SK-N-SH (cell line): ENCODE results near the gene VPS8. TPM values are rescaled to one million over a fixed set of nuclear protein-coding genes. Genes with fewer than 3 reads are reported as not detected.

Experiments
- CTCF ChIA-PET: fragments of 300-600, 350-600 bp; formaldehyde crosslinking; extraction: SDS; loops from one replicate; lab custom pipeline; 2021; lab: Yijun Ruan, JAX
- POLR2A ChIA-PET: fragments of 350-600 bp; sonication (Branson Sonifier 250); formaldehyde crosslinking; extraction: SDS; loops from one replicate; lab custom pipeline; 2020; ENCODE audit warnings: antibody characterized with exemption, inconsistent platforms; lab: Yijun Ruan, JAX
- DNase-seq: peaks from one replicate; pipeline ENCODE4 v3.0.0; 2012
- H2AFZ ChIP-seq: fragments of 200-600 bp; sonication (generic); 2 replicates; pipeline ENCODE4 v1.8.1; 2016; ENCODE audit warnings: antibody characterized with exemption, mild to moderate bottlenecking, low read depth
- H3F3A ChIP-seq: fragments of 200-600 bp; sonication (generic); replicated peaks from 2 replicates; pipeline ENCODE3; 2016; ENCODE audit warnings: antibody characterized with exemption, mild to moderate bottlenecking; ENCODE audit not compliant: insufficient read depth
- H3K27ac ChIP-seq, 2 experiments: fragments of 200-500 bp in 1 of 2; fragments of 200-600 bp in 1 of 2; sonication (Bioruptor generic) in 1 of 2; sonication (generic), shearing (Covaris generic) in 1 of 2; 2 replicates each; pipeline versions ENCODE4 v1.5.1 to v1.6.1; 2014 to 2016; ENCODE audit warnings: low read depth in 2 of 2, inconsistent platforms in 1 of 2, low read length in 1 of 2, mild to moderate bottlenecking in 1 of 2, mixed read lengths in 1 of 2
- H3K27me3 ChIP-seq: fragments of 200-600 bp; sonication (generic), shearing (Covaris generic); 2 replicates; pipeline ENCODE4 v1.6.1; 2016; ENCODE audit warnings: mixed run types; ENCODE audit not compliant: insufficient read depth
- H3K36me3 ChIP-seq, 2 experiments: fragments of 200-500 bp in 1 of 2; fragments of 200-600 bp in 1 of 2; sonication (Bioruptor generic) in 1 of 2; sonication (generic) in 1 of 2; replicated peaks in 1 of 2; 2 replicates each; pipeline versions ENCODE3 to v1.5.1; 2014 to 2016; ENCODE audit warnings: low read length in 1 of 2, mild to moderate bottlenecking in 1 of 2; ENCODE audit not compliant: insufficient read depth in 2 of 2, control insufficient read depth in 1 of 2
- H3K4me1 ChIP-seq, 2 experiments: fragments of 200-500 bp in 1 of 2; fragments of 200-600 bp in 1 of 2; sonication (Bioruptor generic) in 1 of 2; sonication (generic), shearing (Covaris generic) in 1 of 2; 2 replicates each; pipeline versions ENCODE4 v1.5.1 to v1.6.1; 2014 to 2016; ENCODE audit warnings: low read depth in 1 of 2, low read length in 1 of 2, mixed run types in 1 of 2; ENCODE audit not compliant: insufficient read depth in 2 of 2, control insufficient read depth in 1 of 2
- H3K4me2 ChIP-seq: fragments of 200-600 bp; sonication (generic), shearing (Covaris generic); 2 replicates; pipeline ENCODE4 v1.6.1; 2017; ENCODE audit warnings: mixed run types
- H3K4me3 ChIP-seq, 2 experiments: fragments of 200-500 bp in 1 of 2; fragments of 200-600 bp in 1 of 2; sonication (Bioruptor generic) in 1 of 2; sonication (generic), shearing (Covaris generic) in 1 of 2; 2 replicates each; pipeline versions ENCODE4 v1.5.1 to v1.8.1; 2014 to 2016; ENCODE audit warnings: low read depth in 2 of 2, inconsistent platforms in 1 of 2, low read length in 1 of 2, mild to moderate bottlenecking in 1 of 2, mixed read lengths in 1 of 2, moderate library complexity in 1 of 2
- H3K79me2 ChIP-seq: fragments of 200-600 bp; sonication (generic); 2 replicates; pipeline ENCODE4 v1.8.1; 2017; ENCODE audit warnings: mild to moderate bottlenecking; ENCODE audit not compliant: insufficient read depth
- H3K9ac ChIP-seq: fragments of 200-600 bp; sonication (generic); 2 replicates; pipeline ENCODE4 v1.6.1; 2017; ENCODE audit warnings: mixed run types
- H3K9me2 ChIP-seq: fragments of 200-600 bp; sonication (generic); 2 replicates; pipeline ENCODE4 v1.6.1; 2017; ENCODE audit warnings: mixed run types
- H3K9me3 ChIP-seq: fragments of 200-600 bp; sonication (generic); 2 replicates; pipeline ENCODE4 v1.6.1; 2017; ENCODE audit warnings: mixed run types, mild to moderate bottlenecking, moderate library complexity
- H4K20me1 ChIP-seq: fragments of 200-600 bp; sonication (generic); 2 replicates; pipeline ENCODE4 v1.6.1; 2017; ENCODE audit warnings: mild to moderate bottlenecking, mixed run types; ENCODE audit not compliant: insufficient read depth
- CTCF ChIP-seq: fragments of 200-600 bp; sonication (generic); IDR thresholded peaks from 2 replicates; pipeline ENCODE4 v1.6.1; 2017; ENCODE audit warnings: antibody characterized with exemption, mild to moderate bottlenecking, moderate library complexity
- EP300 ChIP-seq, 2 experiments: IDR thresholded peaks; 2 replicates each; pipeline versions ENCODE4 v1.4.0 to v1.6.1; 2012; ENCODE audit warnings: borderline replicate concordance in 1 of 2, low read depth in 1 of 2, low read length in 1 of 2
- GABPA ChIP-seq: IDR thresholded peaks from 2 replicates; pipeline ENCODE4 v1.4.0; 2012; ENCODE audit warnings: low read depth, mild to moderate bottlenecking
- GATA2 ChIP-seq: sonication (generic); formaldehyde crosslinking; IDR thresholded peaks from 2 replicates; pipeline ENCODE4 v1.5.0; 2020; ENCODE audit warnings: mild to moderate bottlenecking, missing genetic modification reagents
- IRF3 ChIP-seq: fragments of 150-350 bp; IDR thresholded peaks from 2 replicates; pipeline ENCODE4 v1.6.1; 2016; ENCODE audit warnings: mild to moderate bottlenecking, low read depth, low read length
- MAX ChIP-seq: IDR thresholded peaks from 2 replicates; pipeline ENCODE4 v1.4.0; 2012; ENCODE audit warnings: low read depth
- MXI1 ChIP-seq: IDR thresholded peaks from 2 replicates; pipeline ENCODE4 v1.6.1; 2012; ENCODE audit warnings: mild to moderate bottlenecking, low read depth, low read length, improper control_type of control experiment
- NFIC ChIP-seq: IDR thresholded peaks from 2 replicates; pipeline ENCODE4 v1.4.0; 2012; ENCODE audit warnings: borderline replicate concordance
- NRF1 ChIP-seq: IDR thresholded peaks from 2 replicates; pipeline ENCODE4 v1.6.1; 2012; ENCODE audit warnings: low read depth, mild to moderate bottlenecking, low read length
- POLR2AphosphoS5 ChIP-seq: IDR thresholded peaks from 2 replicates; pipeline ENCODE4 v1.6.1; 2012; ENCODE audit warnings: low read depth, low read length
- RAD21 ChIP-seq: IDR thresholded peaks from 2 replicates; pipeline ENCODE4 v1.6.1; 2012; ENCODE audit warnings: mild to moderate bottlenecking, low read length
- RCOR1 ChIP-seq: fragments of 150-350 bp; IDR thresholded peaks from 2 replicates; pipeline ENCODE4 v1.6.1; 2017; ENCODE audit warnings: antibody characterized with exemption, low read length
- RFX5 ChIP-seq: IDR thresholded peaks from 2 replicates; pipeline ENCODE4 v1.6.1; 2012; ENCODE audit warnings: mild to moderate bottlenecking, improper control_type of control experiment, low read length
- RXRA ChIP-seq: IDR thresholded peaks from 2 replicates; pipeline ENCODE4 v1.4.0; 2012; ENCODE audit warnings: low read depth, mild to moderate bottlenecking, borderline replicate concordance
- SIN3A ChIP-seq: IDR thresholded peaks from 2 replicates; pipeline ENCODE4 v1.6.1; 2012; ENCODE audit warnings: low read depth, mild to moderate bottlenecking, low read length, moderate library complexity, borderline replicate concordance
- TAF1 ChIP-seq: IDR thresholded peaks from 2 replicates; pipeline ENCODE4 v1.6.1; 2012; ENCODE audit warnings: low read depth, mild to moderate bottlenecking, low read length, moderate library complexity, borderline replicate concordance
- TCF12 ChIP-seq: IDR thresholded peaks from 2 replicates; pipeline ENCODE4 v1.4.0; 2012
- TEAD4 ChIP-seq: IDR thresholded peaks from 2 replicates; pipeline ENCODE4 v1.4.0; 2012; ENCODE audit warnings: mild to moderate bottlenecking, borderline replicate concordance; ENCODE audit not compliant: insufficient read depth
- USF1 ChIP-seq: IDR thresholded peaks from 2 replicates; pipeline ENCODE4 v1.4.0; 2012; ENCODE audit warnings: low read depth, borderline replicate concordance
- YY1 ChIP-seq: IDR thresholded peaks from 2 replicates; pipeline ENCODE4 v1.4.0; 2012; ENCODE audit warnings: low read depth, mild to moderate bottlenecking
- WGBS: methylation state at CpG from one replicate; pipeline ENCODE4 v1.1.6; 2017; ENCODE audit warnings: low lambda C conversion rate; 5-methylcytosine and 5-hydroxymethylcytosine counted together
- polyA plus RNA-seq, 3 experiments: library from polyadenylated mRNA; depleted of rRNA; stranded (reverse); fragments of >200 nt; gene quantifications; 2 replicates each; pipeline ENCODE4 v1.2.3, GENCODE V29; 2012

Gene VPS8
- polyA plus RNA-seq, 1 of the 3 experiments (the other 2 are of a cell fraction): 12.8 TPM

- CTCF ChIA-PET: interaction anchor here (1.0 to 1.6 kb wide), 3 partner anchors 9 to 23 kb away, joined by 3 to 4 read pairs (median 3); no protein-coding TSS in a partner anchor
- no peak overlapping the region for H3K27ac ChIP-seq
- H3K4me3 ChIP-seq: no peak overlapping the region
- no peak for TF ChIP-seq TAF1
- TF ChIP-seq MAX: no peak
- TF ChIP-seq TCF12: no peak
- no peak for TF ChIP-seq RFX5
- TF ChIP-seq GABPA: no peak
- TF ChIP-seq RCOR1: no peak
- TF ChIP-seq NFIC: no peak
- TF ChIP-seq CTCF: no peak
- H3K36me3 ChIP-seq: peaks cover 14 to 29% of the 10 kb centered on the region in 2 experiments
- no peak overlapping the region for H3K4me2 ChIP-seq
- no peaks in the 10 kb centered on the region for H3K27me3 ChIP-seq
- WGBS: 99% methylated on average over 4 of the region's 4 CpGs
- no peaks in the 10 kb centered on the region for H3K4me1 ChIP-seq
- no peaks in the 10 kb centered on the region for H3K9me2 ChIP-seq
- POLR2A ChIA-PET: no interaction called here
- no peak overlapping the region for H2AFZ ChIP-seq
- H3K79me2 ChIP-seq: no peaks in the 10 kb centered on the region
- no peaks in the 10 kb centered on the region for H3K9me3 ChIP-seq
- H3K9ac ChIP-seq: no peak overlapping the region
- DNase-seq: no peak
- H3F3A ChIP-seq: no peaks in the 10 kb centered on the region
- no peaks in the 10 kb centered on the region for H4K20me1 ChIP-seq
Measured at GRCh38 chr3:184937611-184938010, 125.6 kb downstream of the VPS8 start.

GRCh38 chr3:184941408-184941807, 129.4 kb downstream of the VPS8 start:
- no peaks in the 10 kb centered on the region for H3K27me3 ChIP-seq
- no peaks in the 10 kb centered on the region for H3K9me3 ChIP-seq
- no peak overlapping the region for H3K27ac ChIP-seq
- H2AFZ ChIP-seq: no peak overlapping the region
- no peak overlapping the region for H3K4me3 ChIP-seq
- H4K20me1 ChIP-seq: no peaks in the 10 kb centered on the region
- H3K4me1 ChIP-seq: no peaks in the 10 kb centered on the region
- no peak overlapping the region for H3K4me2 ChIP-seq
- CTCF ChIA-PET: interaction anchor here (0.9 to 1.3 kb wide), 2 partner anchors 10 to 18 kb away, joined by 3 to 4 read pairs; no protein-coding TSS in a partner anchor
- 90% methylated on average over 2 of the region's 2 CpGs for WGBS
- H3K36me3 ChIP-seq: peaks cover 14 to 32% of the 10 kb centered on the region in 2 experiments
- H3K79me2 ChIP-seq: no peaks in the 10 kb centered on the region
- H3K9me2 ChIP-seq: no peaks in the 10 kb centered on the region
- H3F3A ChIP-seq: no peaks in the 10 kb centered on the region
- no peak overlapping the region for H3K9ac ChIP-seq
- POLR2A ChIA-PET: no interaction called here
- no peak for DNase-seq
- no peak for TF ChIP-seq GABPA
- TF ChIP-seq RAD21: no peak
- TF ChIP-seq CTCF: no peak
- TF ChIP-seq YY1: no peak
- no peak for TF ChIP-seq SIN3A
- TF ChIP-seq MAX: no peak
- TF ChIP-seq NRF1: no peak
- TF ChIP-seq USF1: no peak
- TF ChIP-seq GATA2: no peak
- no peak for TF ChIP-seq RXRA
- no peak for TF ChIP-seq POLR2AphosphoS5
- no peak for TF ChIP-seq EP300 (IDR thresholded peaks at IDR 0.05; ENCODE audit: borderline replicate concordance in 1 of 2, low read depth in 1 of 2, low read length in 1 of 2)
- TF ChIP-seq IRF3: no peak
- TF ChIP-seq MXI1: no peak
- TF ChIP-seq TEAD4: no peak
- no peak for TF ChIP-seq RFX5
